Liver (tissue), 9 donors: Measurements from ENCODE around the gene ITGA11. TPM values are rescaled to one million over a fixed set of nuclear protein-coding genes. Genes with fewer than 3 reads are reported as not detected.

Experiments used
- DNase-seq: peaks from one replicate; pipeline ENCODE4 v3.0.0-alpha.2; 2017; ENCODE audit warnings: low spot score
- H3K27ac ChIP-seq, 2 donors: one replicate each; pipeline ENCODE4 v1.7.0; 2013; ENCODE audit warnings: inconsistent platforms in 2 of 2, low read length in 2 of 2, control low read depth in 1 of 2, low read depth in 1 of 2, mild to moderate bottlenecking in 1 of 2
- H3K27me3 ChIP-seq, 4 donors: one replicate each; pipeline versions ENCODE4 v1.6.1 to v1.7.0; 2013; ENCODE audit warnings: low read length in 3 of 4, inconsistent platforms in 1 of 4, mild to moderate bottlenecking in 1 of 4, moderate library complexity in 1 of 4; ENCODE audit not compliant: control insufficient read depth in 4 of 4, insufficient read depth in 4 of 4
- H3K36me3 ChIP-seq, 4 donors: one replicate each; pipeline versions ENCODE4 v1.6.1 to v1.7.0; 2013; ENCODE audit warnings: low read length in 3 of 4, mild to moderate bottlenecking in 3 of 4, low read depth in 1 of 4, moderate library complexity in 1 of 4; ENCODE audit not compliant: control insufficient read depth in 4 of 4, insufficient read depth in 3 of 4
- H3K4me1 ChIP-seq, 4 donors: one replicate each; pipeline versions ENCODE4 v1.6.1 to v1.7.0; 2013; ENCODE audit warnings: low read length in 3 of 4, mild to moderate bottlenecking in 3 of 4, moderate library complexity in 1 of 4; ENCODE audit not compliant: control insufficient read depth in 4 of 4, insufficient read depth in 4 of 4
- H3K4me3 ChIP-seq, 3 donors: one replicate each; pipeline versions ENCODE4 v1.6.1 to v1.7.0; 2013; ENCODE audit warnings: low read length in 3 of 3, control low read depth in 1 of 3, low read depth in 1 of 3, mild to moderate bottlenecking in 1 of 3
- H3K9ac ChIP-seq, 2 donors: one replicate each; pipeline ENCODE4 v1.7.0; 2013; ENCODE audit warnings: low read length in 2 of 2, mild to moderate bottlenecking in 2 of 2, moderate library complexity in 2 of 2, control low read depth in 1 of 2, low read depth in 1 of 2
- H3K9me3 ChIP-seq, 4 donors: one replicate each; pipeline versions ENCODE4 v1.6.1 to v1.7.0; 2013; ENCODE audit warnings: low read length in 3 of 4; ENCODE audit not compliant: control insufficient read depth in 4 of 4
- ATF3 ChIP-seq: IDR thresholded peaks from 2 replicates; pipeline ENCODE4 v1.6.1; 2016; ENCODE audit warnings: antibody characterized with exemption
- CTCF ChIP-seq: fragments of 150-350 bp; IDR thresholded peaks from 2 replicates; pipeline ENCODE4 v1.5.1; 2017; ENCODE audit warnings: improper control_type of control experiment, low read depth, low read length; ENCODE audit not compliant: missing input control
- EGR1 ChIP-seq, 2 donors: IDR thresholded peaks; 2 replicates each; pipeline ENCODE4 v1.6.1; 2016 to 2018; ENCODE audit warnings: antibody characterized with exemption in 2 of 2, low read depth in 2 of 2
- FOXA1 ChIP-seq: IDR thresholded peaks from 2 replicates; pipeline ENCODE4 v1.6.1; 2016; ENCODE audit warnings: antibody characterized with exemption
- FOXA2 ChIP-seq: IDR thresholded peaks from 2 replicates; pipeline ENCODE4 v1.6.1; 2016; ENCODE audit warnings: antibody characterized with exemption
- GABPA ChIP-seq, 2 donors: IDR thresholded peaks in 1 of 2; conservative IDR thresholded peaks in 1 of 2; 2 replicates each; pipeline ENCODE4 v1.6.1; 2016; ENCODE audit warnings: antibody characterized with exemption in 2 of 2, mild to moderate bottlenecking in 1 of 2, moderate library complexity in 1 of 2
- HNF4A ChIP-seq, 2 donors: conservative IDR thresholded peaks; 2 replicates each; pipeline ENCODE4 v1.6.1; 2016; ENCODE audit warnings: antibody characterized with exemption in 2 of 2, mild to moderate bottlenecking in 2 of 2
- HNF4G ChIP-seq: IDR thresholded peaks from 2 replicates; pipeline ENCODE4 v1.6.1; 2016; ENCODE audit warnings: antibody characterized with exemption
- JUND ChIP-seq, 2 donors: IDR thresholded peaks; 2 replicates each; pipeline ENCODE4 v1.6.1; 2016; ENCODE audit warnings: antibody characterized with exemption in 2 of 2
- MAX ChIP-seq: IDR thresholded peaks from 2 replicates; pipeline ENCODE4 v1.6.1; 2016; ENCODE audit warnings: antibody characterized with exemption
- NR2F2 ChIP-seq: IDR thresholded peaks from 2 replicates; pipeline ENCODE4 v1.6.1; 2016; ENCODE audit warnings: antibody characterized with exemption
- RAD21 ChIP-seq, 2 donors: IDR thresholded peaks; 2 replicates each; pipeline ENCODE4 v1.6.1; 2016; ENCODE audit warnings: antibody characterized with exemption in 2 of 2, mild to moderate bottlenecking in 2 of 2
- REST ChIP-seq: IDR thresholded peaks from 2 replicates; pipeline ENCODE4 v1.6.1; 2016; ENCODE audit warnings: antibody characterized with exemption, mild to moderate bottlenecking
- RXRA ChIP-seq, 2 donors: IDR thresholded peaks; 2 replicates each; pipeline ENCODE4 v1.6.1; 2017 to 2018; ENCODE audit warnings: antibody characterized with exemption in 2 of 2, mild to moderate bottlenecking in 1 of 2
- SP1 ChIP-seq: IDR thresholded peaks from 2 replicates; pipeline ENCODE4 v1.6.1; 2018; ENCODE audit warnings: antibody characterized with exemption, mild to moderate bottlenecking
- TAF1 ChIP-seq: conservative IDR thresholded peaks from 2 replicates; pipeline ENCODE4 v1.6.1; 2016; ENCODE audit warnings: antibody characterized with exemption, mild to moderate bottlenecking
- ZBTB33 ChIP-seq: IDR thresholded peaks from 2 replicates; pipeline ENCODE4 v1.6.1; 2016; ENCODE audit warnings: antibody characterized with exemption
- WGBS: extraction: QIAGEN DNeasy Blood & Tissue Kit; methylation state at CpG from one replicate; pipeline ENCODE4 v1.1.7; 2013; 5-methylcytosine and 5-hydroxymethylcytosine counted together
- polyA plus RNA-seq, 2 donors: library from polyadenylated mRNA; stranded (reverse) in 1 of 2; unstranded in 1 of 2; fragments of 200-250 nt in 1 of 2; fragments of >200 nt in 1 of 2; fragmentation: Nextera tagmentation in 1 of 2; extraction: Ambion mirVana in 1 of 2; gene quantifications; one replicate each; pipeline versions ENCODE4 v1.2.1 to v1.2.3, GENCODE V29; 2013 to 2015
- total RNA-seq, 2 donors: library from RNA; depleted of rRNA; stranded (reverse); fragments of >200 nt; gene quantifications; one replicate each; pipeline ENCODE4 v1.2.3, GENCODE V29; 2014
- donor health status: healthy.
- donor health status: healthy.
- donor health status: healthy.
- donor health status: healthy.
- donor health status: healthy.

Gene ITGA11
- total and polyA plus RNA-seq, 4 donors, result 0.32 to 1.0 (median 0.67) TPM

- Histone ChIP-seq H3K9ac (no peak overlapping the region), H3K27ac (no peak overlapping the region), H3K9me3 (no peaks in the 10 kb centered on the region), H3K36me3 (no peaks in the 10 kb centered on the region), H3K4me1 (peaks cover 0 to 3% (median 0%) of the 10 kb centered on the region in 4 donors), H3K4me3 (no peak overlapping the region), H3K27me3 (no peaks in the 10 kb centered on the region)
- TF ChIP-seq GABPA (IDR thresholded peaks at IDR 0.05 in 1 of 2, conservative IDR thresholded peaks at IDR 0.05 in 1 of 2), result no peak
- WGBS, result 77% methylated on average over 4 of the region's 4 CpGs
- no peak for DNase-seq
Measured at GRCh38 chr15:68367226-68367625, 64.7 kb downstream of the ITGA11 start.

- Histone ChIP-seq H3K36me3 (no peaks in the 10 kb centered on the region), H3K9ac (no peak overlapping the region), H3K9me3 (no peaks in the 10 kb centered on the region), H3K4me1 (peaks cover 0 to 3% (median 0%) of the 10 kb centered on the region in 4 donors), H3K27ac (no peak overlapping the region), H3K27me3 (no peaks in the 10 kb centered on the region), H3K4me3 (no peak overlapping the region)
- no peak for TF ChIP-seq HNF4G
- no peak for TF ChIP-seq ZBTB33
- TF ChIP-seq REST, result no peak
- TF ChIP-seq JUND (IDR thresholded peaks at IDR 0.05), result no peak
- TF ChIP-seq RAD21 (IDR thresholded peaks at IDR 0.05), result no peak
- TF ChIP-seq HNF4A (conservative IDR thresholded peaks at IDR 0.05), result no peak
- no peak for TF ChIP-seq MAX
- no peak for TF ChIP-seq SP1
- TF ChIP-seq EGR1 (IDR thresholded peaks at IDR 0.05; ENCODE audit: low read depth in 2 of 2), result no peak
- TF ChIP-seq ATF3, result no peak
- no peak for TF ChIP-seq FOXA2
- no peak for TF ChIP-seq TAF1
- DNase-seq, result no peak
- WGBS, result 56% methylated on average over 9 of the region's 9 CpGs
Measured at GRCh38 chr15:68366314-68366713, 65.6 kb downstream of the ITGA11 start.

- Histone ChIP-seq H3K4me1 (peaks cover 0 to 3% (median 0%) of the 10 kb centered on the region in 4 donors), H3K36me3 (no peaks in the 10 kb centered on the region), H3K9me3 (no peaks in the 10 kb centered on the region), H3K27ac (no peak overlapping the region), H3K9ac (no peak overlapping the region), H3K27me3 (no peaks in the 10 kb centered on the region), H3K4me3 (no peak overlapping the region)
- no peak for DNase-seq
- 78% methylated on average over 6 of the region's 6 CpGs for WGBS
- TF ChIP-seq TAF1, result no peak
- no peak for TF ChIP-seq CTCF
- no peak for TF ChIP-seq HNF4A (conservative IDR thresholded peaks at IDR 0.05)
- no peak for TF ChIP-seq HNF4G
- TF ChIP-seq FOXA1, result no peak
- TF ChIP-seq NR2F2, result no peak
- no peak for TF ChIP-seq RAD21 (IDR thresholded peaks at IDR 0.05)
- TF ChIP-seq GABPA (IDR thresholded peaks at IDR 0.05 in 1 of 2, conservative IDR thresholded peaks at IDR 0.05 in 1 of 2), result no peak
- no peak for TF ChIP-seq ATF3
- no peak for TF ChIP-seq JUND (IDR thresholded peaks at IDR 0.05)
- TF ChIP-seq RXRA (IDR thresholded peaks at IDR 0.05), result no peak
- no peak for TF ChIP-seq MAX
- TF ChIP-seq SP1, result no peak
- no peak for TF ChIP-seq ZBTB33
- no peak for TF ChIP-seq EGR1 (IDR thresholded peaks at IDR 0.05; ENCODE audit: low read depth in 2 of 2)
Measured at GRCh38 chr15:68365770-68366169, 66.2 kb downstream of the ITGA11 start.
